DND-41 (cell line): Measurements from ENCODE around the gene RPS19.

Experiments used
- CTCF ChIP-seq: IDR thresholded peaks from 2 replicates; pipeline ENCODE4 v1.5.1; 2012; ENCODE audit warnings: borderline replicate concordance, low read length, moderate library complexity, mild to moderate bottlenecking; ENCODE audit not compliant: poor library complexity, severe bottlenecking; ENCODE audit errors: extremely low read depth
- EZH2 ChIP-seq: IDR thresholded peaks from 3 replicates; pipeline ENCODE4 v1.6.1; 2012; ENCODE audit warnings: borderline replicate concordance, low read depth, mild to moderate bottlenecking, moderate library complexity, low read length, inconsistent platforms; ENCODE audit not compliant: severe bottlenecking

GRCh38 chr19:41898235-41898634, 38.2 kb downstream of the RPS19 start:
- no peak for TF ChIP-seq EZH2
- no peak for TF ChIP-seq CTCF
